H1 (cell line): ENCODE data around the gene BRAT1. TPM values are rescaled to one million over a fixed set of nuclear protein-coding genes. Genes with fewer than 3 reads are reported as not detected.

Experiments
- CTCF ChIA-PET: fragments of 300-600 bp; sonication (Branson Sonifier 250); formaldehyde crosslinking; loops from one replicate; lab custom pipeline; 2021; ENCODE audit not compliant: partially characterized antibody; lab: Charles Lee
- POLR2A ChIA-PET: fragments of 300-600 bp; sonication (Branson Sonifier 250); formaldehyde crosslinking; loops from one replicate; lab custom pipeline; 2021; ENCODE audit warnings: inconsistent platforms; ENCODE audit not compliant: partially characterized antibody; lab: Charles Lee
- DNase-seq, 2 experiments: peaks; one replicate each; pipeline versions ENCODE4 v3.0.0 to v3.0.0-alpha.2; 2010 to 2022; ENCODE audit warnings: low spot score in 2 of 2, low read depth in 1 of 2, mixed read lengths in 1 of 2
- FAIRE-seq: peaks from 2 replicates; lab custom pipeline; 2011; peaks lifted over from hg19 to GRCh38; lab: Jason Lieb, UNC
- H2AFZ ChIP-seq: 2 replicates; pipeline ENCODE4 v1.8.1; 2012; ENCODE audit warnings: low read length, inconsistent platforms
- H2AK5ac ChIP-seq: 2 replicates; pipeline ENCODE4 v1.6.1; 2013; ENCODE audit warnings: low read depth, low read length
- H2BK120ac ChIP-seq: replicated peaks from 2 replicates; pipeline ENCODE3; 2013; ENCODE audit warnings: low read depth, low read length, inconsistent platforms
- H2BK12ac ChIP-seq: 2 replicates; pipeline ENCODE4 v1.6.1; 2013; ENCODE audit warnings: low read depth, low read length
- H2BK15ac ChIP-seq: 2 replicates; pipeline ENCODE4 v1.6.1; 2013; ENCODE audit warnings: low read length
- H2BK20ac ChIP-seq: 2 replicates; pipeline ENCODE4 v1.6.1; 2013; ENCODE audit warnings: low read length
- H2BK5ac ChIP-seq: 2 replicates; pipeline ENCODE4 v1.6.1; 2013; ENCODE audit warnings: low read depth, low read length
- H3K14ac ChIP-seq: 2 replicates; pipeline ENCODE4 v1.6.1; 2013; ENCODE audit warnings: inconsistent platforms; ENCODE audit not compliant: insufficient read length
- H3K18ac ChIP-seq: 2 replicates; pipeline ENCODE4 v1.6.1; 2013; ENCODE audit warnings: low read length; ENCODE audit errors: extremely low read depth
- H3K23ac ChIP-seq: 2 replicates; pipeline ENCODE4 v1.6.1; 2013; ENCODE audit warnings: inconsistent platforms; ENCODE audit not compliant: insufficient read length
- H3K23me2 ChIP-seq: 2 replicates; pipeline ENCODE4 v1.6.1; 2013; ENCODE audit warnings: low read depth, low read length
- H3K27ac ChIP-seq: 2 replicates; pipeline ENCODE4 v1.6.1; 2011; ENCODE audit warnings: low read depth, low read length, inconsistent platforms
- H3K27me3 ChIP-seq, 4 experiments: replicated peaks in 1 of 4; 1 replicate in 1 of 4; 2 replicates in 3 of 4; pipeline versions ENCODE4 v1.6.1 to v1.8.1; 2011 to 2013; ENCODE audit warnings: low read length in 3 of 4, mild to moderate bottlenecking in 3 of 4, inconsistent platforms in 2 of 4, mixed read lengths in 2 of 4, moderate library complexity in 1 of 4; ENCODE audit not compliant: control insufficient read depth in 3 of 4, insufficient read depth in 3 of 4; ENCODE audit errors: extremely low read depth in 1 of 4
- H3K36me3 ChIP-seq, 4 experiments: 2 replicates each; pipeline versions ENCODE4 v1.6.1 to v1.8.1; 2011 to 2013; ENCODE audit warnings: mild to moderate bottlenecking in 4 of 4, low read length in 3 of 4, moderate library complexity in 2 of 4, control low read depth in 1 of 4, inconsistent platforms in 1 of 4; ENCODE audit not compliant: insufficient read depth in 4 of 4, control insufficient read depth in 2 of 4
- H3K4ac ChIP-seq: replicated peaks from 2 replicates; pipeline ENCODE3; 2013; ENCODE audit warnings: low read length, low read depth, mixed read lengths, inconsistent platforms; ENCODE audit not compliant: insufficient read length
- H3K4me1 ChIP-seq, 4 experiments: replicated peaks in 1 of 4; 1 replicate in 1 of 4; 2 replicates in 3 of 4; pipeline versions ENCODE4 v1.6.1 to v1.8.1; 2011 to 2013; ENCODE audit warnings: low read length in 3 of 4, inconsistent platforms in 2 of 4, mixed read lengths in 1 of 4; ENCODE audit not compliant: insufficient read depth in 4 of 4, control insufficient read depth in 3 of 4
- H3K4me2 ChIP-seq, 2 experiments: 2 replicates each; pipeline versions ENCODE4 v1.6.1 to v1.8.1; 2011 to 2013; ENCODE audit warnings: low read depth in 2 of 2, low read length in 2 of 2, control low read depth in 1 of 2, inconsistent platforms in 1 of 2, mild to moderate bottlenecking in 1 of 2; ENCODE audit not compliant: insufficient read depth in 1 of 2
- H3K4me3 ChIP-seq, 4 experiments: fragments of 200-600, 300-600 bp in 1 of 4; sonication (generic), shearing (Covaris generic), sonication (Bioruptor Twin) in 1 of 4; 2 replicates each; pipeline versions ENCODE4 v1.5.1 to v1.8.1; 2011 to 2016; ENCODE audit warnings: low read length in 4 of 4, low read depth in 3 of 4, control low read depth in 2 of 4, inconsistent platforms in 2 of 4, mild to moderate bottlenecking in 2 of 4, mixed read lengths in 1 of 4, moderate library complexity in 1 of 4; ENCODE audit not compliant: insufficient read depth in 2 of 4; ENCODE audit errors: extremely low read depth in 1 of 4
- H3K56ac ChIP-seq: replicated peaks from 2 replicates; pipeline ENCODE3; 2013; ENCODE audit warnings: low read depth, mild to moderate bottlenecking, mixed read lengths, low read length, inconsistent platforms; ENCODE audit not compliant: insufficient read length
- H3K79me1 ChIP-seq: 2 replicates; pipeline ENCODE4 v1.6.1; 2013; ENCODE audit warnings: low read depth, low read length, control low read depth
- H3K79me2 ChIP-seq, 2 experiments: 2 replicates each; pipeline versions ENCODE4 v1.6.1 to v1.8.1; 2012 to 2013; ENCODE audit warnings: low read length in 2 of 2, mild to moderate bottlenecking in 2 of 2, inconsistent platforms in 1 of 2; ENCODE audit not compliant: insufficient read depth in 2 of 2, control insufficient read depth in 1 of 2
- H3K9ac ChIP-seq, 4 experiments: replicated peaks in 1 of 4; 1 replicate in 1 of 4; 2 replicates in 3 of 4; pipeline versions ENCODE4 v1.6.1 to v1.8.1; 2011 to 2013; ENCODE audit warnings: low read depth in 3 of 4, low read length in 3 of 4, control low read depth in 2 of 4, mild to moderate bottlenecking in 2 of 4, moderate library complexity in 2 of 4, inconsistent platforms in 1 of 4; ENCODE audit errors: extremely low read depth in 1 of 4
- H3K9me3 ChIP-seq, 2 experiments: 2 replicates each; pipeline versions ENCODE4 v1.6.1 to v1.8.1; 2012 to 2013; ENCODE audit warnings: mild to moderate bottlenecking in 2 of 2, moderate library complexity in 2 of 2, control low read depth in 1 of 2, inconsistent platforms in 1 of 2, low read depth in 1 of 2, low read length in 1 of 2, mixed read lengths in 1 of 2; ENCODE audit not compliant: insufficient read depth in 2 of 2
- H4K20me1 ChIP-seq, 2 experiments: replicated peaks in 1 of 2; 2 replicates each; pipeline versions ENCODE3 to v1.8.1; 2011 to 2013; ENCODE audit warnings: inconsistent platforms in 2 of 2, low read length in 2 of 2, mild to moderate bottlenecking in 1 of 2; ENCODE audit not compliant: insufficient read depth in 2 of 2, control insufficient read depth in 1 of 2
- H4K5ac ChIP-seq: 2 replicates; pipeline ENCODE4 v1.6.1; 2013; ENCODE audit warnings: low read length, low read depth, mixed read lengths, inconsistent platforms; ENCODE audit not compliant: insufficient read length
- H4K8ac ChIP-seq: 2 replicates; pipeline ENCODE4 v1.8.0; 2013; ENCODE audit warnings: mild to moderate bottlenecking, moderate library complexity, low read length, inconsistent platforms; ENCODE audit not compliant: insufficient read depth; ENCODE audit errors: extremely low read depth
- H4K91ac ChIP-seq: replicated peaks from 2 replicates; pipeline ENCODE3; 2013; ENCODE audit warnings: low read length, mixed read lengths, inconsistent platforms; ENCODE audit not compliant: insufficient read length
- BCL11A ChIP-seq, 2 experiments: IDR thresholded peaks; one replicate each; pipeline ENCODE4 v1.6.1; 2011; ENCODE audit warnings: low read depth in 2 of 2, low read length in 2 of 2, mild to moderate bottlenecking in 2 of 2
- CBX8 ChIP-seq: fragments of 300-800, 300-1000 bp; sonication (generic); IDR thresholded peaks from 2 replicates; pipeline ENCODE4 v1.7.1; 2016; ENCODE audit warnings: low read depth, low read length, borderline replicate concordance
- CTBP2 ChIP-seq: IDR thresholded peaks from 2 replicates; pipeline ENCODE4 v1.7.0; 2011; ENCODE audit warnings: borderline replicate concordance, mild to moderate bottlenecking, moderate library complexity, mixed read lengths, low read length; ENCODE audit not compliant: insufficient read depth, insufficient read length
- EGR1 ChIP-seq: IDR thresholded peaks from 2 replicates; pipeline ENCODE4 v1.6.1; 2011; ENCODE audit warnings: low read depth, low read length, borderline replicate concordance
- EZH2 ChIP-seq: fragments of 200-600 bp; sonication (generic); IDR thresholded peaks from 2 replicates; pipeline ENCODE4 v1.7.1; 2012; ENCODE audit warnings: low read depth, mild to moderate bottlenecking, moderate library complexity, low read length, inconsistent platforms; ENCODE audit not compliant: severe bottlenecking
- GTF2F1 ChIP-seq: IDR thresholded peaks from 2 replicates; pipeline ENCODE4 v1.6.1; 2012; ENCODE audit warnings: low read depth, low read length, improper control_type of control experiment, borderline replicate concordance
- JUN ChIP-seq: IDR thresholded peaks from 2 replicates; pipeline ENCODE4 v1.6.1; 2011; ENCODE audit warnings: low read depth, mild to moderate bottlenecking, improper control_type of control experiment, low read length
- JUND ChIP-seq: IDR thresholded peaks from 2 replicates; pipeline ENCODE4 v1.6.1; 2011; ENCODE audit warnings: mild to moderate bottlenecking, improper control_type of control experiment, low read length
- KDM1A ChIP-seq: fragments of 200-600, 300-600 bp; sonication (generic); IDR thresholded peaks from 2 replicates; pipeline ENCODE4 v1.7.1; 2016; ENCODE audit warnings: mild to moderate bottlenecking, low read length, borderline replicate concordance
- NRF1 ChIP-seq: IDR thresholded peaks from 2 replicates; pipeline ENCODE4 v1.6.1; 2011; ENCODE audit warnings: mild to moderate bottlenecking, low read depth, low read length, improper control_type of control experiment
- RXRA ChIP-seq: IDR thresholded peaks from 2 replicates; pipeline ENCODE4 v1.6.1; 2011; ENCODE audit warnings: low read depth, mild to moderate bottlenecking, low read length, moderate library complexity; ENCODE audit not compliant: insufficient read depth
- SUZ12 ChIP-seq: fragments of 200-600 bp; sonication (generic); IDR thresholded peaks from 2 replicates; pipeline ENCODE4 v1.6.1; 2012; ENCODE audit warnings: mild to moderate bottlenecking, inconsistent platforms, low read length, moderate library complexity, mixed read lengths
- TAF7 ChIP-seq: optimal IDR thresholded peaks from 2 replicates; pipeline ENCODE3; 2011; ENCODE audit warnings: low read depth, mild to moderate bottlenecking, inconsistent platforms, low read length, moderate library complexity, borderline replicate concordance
- WGBS, 2 experiments: shearing (Covaris generic) in 1 of 2; methylation state at CpG; one replicate each; pipeline versions ENCODE4 v1.1.6 to v1.1.7; 2013 to 2015; ENCODE audit warnings: low lambda C conversion rate in 2 of 2, mixed read lengths in 2 of 2, inconsistent platforms in 1 of 2, low coverage in 1 of 2, missing lambda C conversion rate in 1 of 2; ENCODE audit not compliant: insufficient replicate concordance in 2 of 2, insufficient coverage in 1 of 2, insufficient read length in 1 of 2; ENCODE audit errors: extremely low coverage in 1 of 2, missing lambda C conversion rate in 1 of 2; 5-methylcytosine and 5-hydroxymethylcytosine counted together
- polyA plus RNA-seq, 7 experiments: library from polyadenylated mRNA; depleted of rRNA in 3 of 7; stranded (reverse) in 5 of 7; unstranded in 2 of 7; fragments of >200 nt in 5 of 7; fragments of 200-250 nt in 2 of 7; gene quantifications; 1 replicate in 5 of 7; 2 replicates in 1 of 7; 4 replicates in 1 of 7; pipeline versions ENCODE4 v1.2.1 to v1.2.3, GENCODE V29; 2011 to 2013; ENCODE audit warnings: missing spikeins in 2 of 7, mixed read lengths in 2 of 7
- total RNA-seq: library from RNA; stranded (reverse); fragmentation: NEBNext Ultra II Directional; extraction: Animal tissue kit (Norgen Biotek cat#: 25700); gene quantifications from 2 replicates; pipeline ENCODE4 v1.2.1, GENCODE V29; 2021

Gene BRAT1
- total and polyA plus RNA-seq, 2 of the 8 experiments (the other 6 are each of a cell fraction or from before 2014, with no cell fraction given): 36.8 to 42.3 TPM

DNA sequence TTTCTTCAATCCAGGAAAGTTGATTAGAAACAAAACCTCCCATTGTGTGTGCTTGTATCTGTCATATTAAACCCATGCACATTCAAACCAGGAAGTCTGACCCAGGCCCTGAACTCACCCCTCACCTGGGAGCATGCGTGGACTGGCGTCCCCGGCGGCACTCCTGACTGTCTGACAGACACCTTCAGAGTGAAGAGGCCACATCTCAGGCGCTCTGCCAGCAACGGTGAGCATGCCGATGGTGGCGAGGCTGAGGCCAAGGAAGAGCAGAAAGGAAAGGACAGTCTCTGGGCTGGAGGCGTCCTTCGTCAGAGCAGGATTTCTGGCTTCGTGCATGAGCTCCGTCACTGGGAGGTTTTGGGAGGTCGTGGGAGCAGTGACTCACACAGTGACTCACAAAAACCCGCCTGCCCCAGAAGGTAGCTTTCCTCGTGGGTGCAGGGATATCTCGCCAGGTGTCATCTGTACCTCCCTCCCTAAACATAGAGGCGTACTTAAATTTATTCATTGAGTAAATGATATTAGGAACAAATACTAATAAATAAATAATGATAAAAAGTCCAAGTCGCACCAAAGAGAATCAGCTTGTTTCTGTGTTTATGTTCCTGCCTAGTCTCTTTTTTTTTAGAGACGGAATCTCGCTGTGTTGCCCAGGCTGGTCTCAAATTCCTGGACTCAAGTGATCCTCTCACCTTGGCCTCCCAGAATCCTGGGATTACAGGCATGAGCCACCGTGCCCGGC, 16.9 kb upstream of the BRAT1 start:
- 88% methylated on average over 22 of the region's 22 CpGs; no CpG with 5 or more reads in 1 of the 2 experiments for WGBS, 2 experiments
- Histone ChIP-seq H3K36me3 (no peaks in the 10 kb centered on the region), H3K23ac (no peak overlapping the region), H4K8ac (no peak overlapping the region), H3K9me3 (no peaks in the 10 kb centered on the region), H3K79me2 (no peaks in the 10 kb centered on the region), H3K14ac (no peak overlapping the region), H3K56ac (no peak overlapping the region), H3K79me1 (no peaks in the 10 kb centered on the region), H3K27me3 (no peaks in the 10 kb centered on the region), H3K4me1 (peaks cover 0 to 2% (median 2%) of the 10 kb centered on the region in 4 experiments; a peak in 2 of 7 replicates), H3K4ac (no peak overlapping the region), H3K4me3 (no peak overlapping the region), H4K91ac (no peak overlapping the region), H2BK5ac (no peak overlapping the region), H2BK20ac (no peak overlapping the region), H2AFZ (no peak overlapping the region), H4K5ac (no peak overlapping the region), H2BK120ac (no peak overlapping the region), H3K9ac (no peak overlapping the region), H3K23me2 (no peaks in the 10 kb centered on the region; the same call in 1 of the 2 replicates), H4K20me1 (peaks cover 0 to 2% of the 10 kb centered on the region in 2 experiments), H2BK15ac (no peak overlapping the region), H2AK5ac (no peak overlapping the region), H3K27ac (no peak overlapping the region), H3K4me2 (no peak overlapping the region), H3K18ac (no peak overlapping the region), H2BK12ac (no peak overlapping the region)
- FAIRE-seq (no peak), DNase-seq (no peak)
- CTCF ChIA-PET: interaction anchor here (0.6 to 1.9 kb wide), 6 partner anchors 18 to 215 kb away, joined by 3 to 5 read pairs (median 4); no protein-coding TSS in a partner anchor
- POLR2A ChIA-PET: no interaction called here
- TF ChIP-seq RXRA: no peak
- TF ChIP-seq KDM1A: no peak
- no peak for TF ChIP-seq CTBP2
- TF ChIP-seq SUZ12: no peak
- no peak for TF ChIP-seq EGR1
- no peak for TF ChIP-seq BCL11A (IDR thresholded peaks at IDR 0.05; ENCODE audit: low read depth in 2 of 2, low read length in 2 of 2)
- no peak for TF ChIP-seq JUN
- TF ChIP-seq NRF1: no peak
- TF ChIP-seq TAF7: no peak
- TF ChIP-seq JUND: no peak
- no peak for TF ChIP-seq EZH2
- TF ChIP-seq CBX8: no peak
- TF ChIP-seq GTF2F1: no peak
